HCEC 1CT (cell line): ENCODE measurements around the gene ZNF43.
"Not testable (repeated sequence)": the region's sequence is repeated elsewhere in the genome, so short reads cannot be mapped to it uniquely, and the experiment has no call there.

Experiments
- DNase-seq: peaks from one replicate; pipeline ENCODE4 v3.0.0-alpha.2; 2017

Gene ZNF43

DNA sequence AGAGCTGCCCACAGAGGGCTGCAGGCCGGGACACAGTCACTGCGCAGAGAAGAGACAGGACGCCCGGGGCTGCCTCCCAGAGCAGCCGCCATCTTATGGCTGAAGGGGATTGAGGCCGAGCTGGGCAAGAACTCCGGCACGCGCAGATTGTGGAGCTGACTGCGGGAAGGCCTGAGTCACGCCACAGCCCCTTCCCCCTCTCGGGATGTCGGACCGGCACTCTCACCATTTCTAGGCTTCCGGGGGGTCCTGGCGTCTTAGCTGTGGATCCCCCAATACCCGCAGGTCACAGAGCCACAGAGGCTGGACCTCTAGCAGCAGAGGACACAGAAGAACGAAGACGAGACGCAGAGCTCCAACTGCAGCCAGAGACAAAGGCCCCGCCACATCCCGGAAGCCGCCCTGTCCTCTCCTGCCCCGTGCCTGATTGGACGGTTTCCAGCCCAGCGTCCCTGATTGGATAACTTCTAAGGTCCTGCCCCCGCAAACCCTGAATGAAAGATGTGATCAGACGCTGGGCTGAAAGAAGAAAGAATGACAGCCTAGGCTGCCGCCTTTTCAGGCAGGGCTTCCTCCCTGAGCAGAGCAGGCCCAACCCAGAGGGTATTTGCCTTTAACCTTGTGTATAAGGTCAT lies at the start of gene ZNF43:
Gene ZNF43 (minus strand): TSS at position 373 of the 635 bp plus-strand sequence. CDS start 144 bp downstream, at position 229.
- DNase-seq, result peak; percentile 76

GRCh38 chr19:21885516-21885915 lies 49.5 kb upstream of the ZNF43 start:
- not testable (repeated sequence) for DNase-seq

- DNase-seq, result not testable (repeated sequence)
Measured at GRCh38 chr19:21884786-21885185, 48.8 kb upstream of the ZNF43 start.

DNA sequence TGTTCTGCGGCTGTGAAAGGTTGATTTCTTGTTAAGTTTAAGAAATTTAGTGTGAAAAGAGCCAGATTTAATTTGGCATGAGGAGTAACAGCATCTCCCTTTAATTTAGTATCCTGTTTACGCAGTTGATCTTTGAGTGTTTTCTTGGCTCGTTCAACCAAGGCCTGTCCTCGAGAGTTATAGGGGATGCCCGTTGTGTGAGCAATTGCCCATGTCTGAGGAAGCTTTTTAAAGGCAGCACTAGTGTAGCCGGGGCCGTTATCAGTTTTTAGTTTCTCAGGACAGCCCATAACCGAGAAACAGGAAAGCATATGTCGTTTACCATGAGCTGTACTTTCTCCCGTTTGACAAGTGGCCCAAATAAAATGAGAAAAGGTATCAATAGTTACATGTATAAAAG lies 47.5 kb upstream of the ZNF43 start:
- DNase-seq, result no peak

DNA sequence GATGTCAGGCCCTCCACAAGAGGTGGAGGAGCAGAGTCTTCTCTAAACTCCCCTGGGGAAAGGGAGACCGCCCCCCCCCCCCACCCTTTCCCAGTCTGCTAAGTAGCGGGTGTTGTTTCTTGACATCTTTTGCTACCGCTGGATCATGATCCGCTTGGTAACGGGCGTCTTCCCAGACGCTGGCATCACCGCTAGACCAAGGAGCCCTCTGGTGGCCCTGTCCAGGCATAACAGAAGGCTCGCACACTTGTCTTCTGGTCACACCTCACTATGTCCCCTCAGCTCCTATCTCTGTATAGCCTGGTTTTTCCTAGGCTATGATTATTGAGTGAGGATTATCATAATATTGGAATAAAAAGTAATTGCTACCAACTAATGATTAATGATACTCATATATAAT lies 44.8 kb upstream of the ZNF43 start:
- not testable (repeated sequence) for DNase-seq

DNA sequence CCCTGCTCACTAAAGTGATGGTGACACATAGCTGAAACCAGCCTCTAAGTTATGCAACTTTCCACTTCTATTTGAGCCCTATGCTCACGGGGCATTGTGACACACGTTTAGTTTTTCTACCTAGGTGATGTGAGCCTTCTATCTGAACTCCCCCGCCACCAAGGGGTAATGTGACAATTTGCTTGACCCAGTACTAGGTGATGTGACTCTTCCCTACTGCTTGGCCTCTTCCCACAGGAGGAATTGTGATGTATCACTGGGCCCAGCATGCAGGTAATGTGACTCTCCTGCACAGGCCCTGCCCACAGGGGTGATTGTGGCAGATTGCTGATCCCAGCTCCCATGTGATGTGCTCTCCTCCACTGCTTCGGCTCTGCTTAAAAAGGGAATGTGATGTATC lies 42.7 kb upstream of the ZNF43 start:
- no peak for DNase-seq

- DNase-seq, result no peak
Measured at GRCh38 chr19:21877976-21878375, 42.0 kb upstream of the ZNF43 start.

- DNase-seq, result not testable (repeated sequence)
Measured at GRCh38 chr19:21876608-21877007, 40.6 kb upstream of the ZNF43 start.

DNA sequence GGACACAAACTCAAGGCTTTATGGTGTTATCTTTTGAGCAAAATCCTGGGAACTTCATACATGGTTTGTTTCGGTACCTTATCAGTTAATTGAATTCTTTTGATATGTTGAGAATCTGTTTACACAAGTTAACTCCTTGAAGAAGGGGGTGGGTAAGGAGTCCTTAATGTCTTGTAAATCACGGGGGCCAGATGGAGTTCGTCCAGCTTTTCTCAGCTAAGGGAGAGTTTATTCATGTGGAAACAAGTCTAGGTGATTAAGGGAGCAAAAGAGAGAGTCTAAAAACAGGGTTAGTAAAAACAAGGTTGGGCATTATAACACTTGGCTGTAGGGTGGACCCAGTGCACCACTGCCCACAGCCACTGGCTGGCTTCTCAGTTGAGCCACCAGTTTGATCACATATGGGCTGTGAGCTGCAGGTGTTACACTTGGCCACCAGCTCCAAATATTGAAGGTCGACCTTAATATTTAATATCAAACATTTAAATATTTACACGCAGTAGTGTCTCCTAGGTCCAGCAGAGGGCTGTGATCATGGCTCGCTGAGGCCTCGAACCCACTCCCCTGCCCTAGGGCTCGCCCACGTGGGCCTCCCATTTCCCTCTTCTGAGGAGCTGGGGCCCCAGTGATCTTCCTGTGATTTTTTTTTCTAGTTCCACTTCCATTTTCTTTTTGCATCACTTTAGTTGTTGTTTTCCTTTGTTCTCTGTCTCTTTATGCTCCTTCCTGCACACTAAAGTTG lies 21.0 kb upstream of the ZNF43 start:
- no peak for DNase-seq

- DNase-seq, result peak; percentile 79
Measured at GRCh38 chr19:21851596-21852345, 15.8 kb upstream of the ZNF43 start.

DNA sequence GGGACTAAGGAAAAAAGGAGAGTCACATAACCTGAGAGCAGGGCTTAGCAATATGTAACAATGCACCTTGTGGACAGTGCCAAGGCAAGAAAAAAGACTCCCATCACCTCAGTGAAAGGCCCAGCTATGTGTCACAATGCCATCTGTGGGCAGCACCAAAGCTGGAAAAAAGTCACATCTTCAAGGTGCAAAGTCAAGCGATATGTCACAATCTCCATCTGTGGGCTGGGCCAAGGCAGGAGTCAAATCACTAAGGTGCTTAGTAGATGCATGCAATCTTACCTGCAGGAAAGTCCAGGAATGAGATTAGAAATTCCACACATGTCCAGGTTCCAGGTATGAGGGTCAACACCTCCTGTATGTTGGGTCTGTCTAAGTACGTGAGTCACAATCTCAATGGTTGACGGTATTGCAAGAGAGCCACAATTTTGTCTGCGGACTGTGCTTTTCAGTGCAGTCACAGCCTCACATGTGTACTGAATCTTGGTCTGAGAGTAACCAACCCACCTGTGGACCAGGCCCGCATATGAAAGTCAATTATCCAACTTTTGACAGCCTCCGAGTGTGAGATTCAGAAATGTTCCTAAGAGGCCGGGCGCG lies 14.8 kb upstream of the ZNF43 start:
- no peak for DNase-seq

DNA sequence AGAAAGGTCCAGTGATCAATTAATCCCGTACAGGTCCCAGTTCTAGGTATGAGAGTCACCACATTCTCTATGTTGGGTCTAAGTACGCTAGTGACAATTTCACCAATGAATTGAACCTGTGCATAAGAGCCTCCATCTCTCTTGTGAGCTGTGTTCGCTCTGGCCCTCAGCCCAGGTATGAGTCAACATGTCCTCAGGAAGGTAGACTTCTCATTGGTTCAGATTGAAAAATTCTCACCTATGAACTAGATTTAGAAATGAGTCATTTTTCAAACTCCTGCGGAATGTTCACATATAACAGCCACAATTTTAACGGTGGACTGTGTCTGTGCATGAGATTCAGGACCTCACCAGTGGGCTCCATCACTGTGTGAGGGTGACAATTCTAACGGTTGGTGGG lies 12.7 kb upstream of the ZNF43 start:
- no peak for DNase-seq

DNA sequence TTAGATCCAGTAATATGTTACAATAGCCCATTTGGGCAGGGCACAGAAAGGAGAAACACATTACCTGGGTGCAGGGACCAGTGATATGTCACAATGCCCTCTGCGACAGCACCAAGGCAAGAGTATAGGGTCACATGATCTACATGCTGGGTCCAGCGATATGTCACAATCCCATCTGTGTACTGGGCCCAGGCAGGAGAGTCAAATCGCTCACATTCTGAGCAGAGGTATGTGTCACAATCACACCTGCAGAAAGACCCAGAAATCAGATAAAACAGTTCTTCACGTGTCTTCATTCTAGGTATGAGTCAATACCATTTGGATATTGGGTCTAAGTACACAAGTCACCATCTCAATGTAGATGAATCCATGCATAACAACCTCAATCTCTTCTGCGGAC lies 7.1 kb upstream of the ZNF43 start:
- no peak for DNase-seq

- no peak for DNase-seq
Measured at GRCh38 chr19:21841488-21842097, 5.6 kb upstream of the ZNF43 start.

DNA sequence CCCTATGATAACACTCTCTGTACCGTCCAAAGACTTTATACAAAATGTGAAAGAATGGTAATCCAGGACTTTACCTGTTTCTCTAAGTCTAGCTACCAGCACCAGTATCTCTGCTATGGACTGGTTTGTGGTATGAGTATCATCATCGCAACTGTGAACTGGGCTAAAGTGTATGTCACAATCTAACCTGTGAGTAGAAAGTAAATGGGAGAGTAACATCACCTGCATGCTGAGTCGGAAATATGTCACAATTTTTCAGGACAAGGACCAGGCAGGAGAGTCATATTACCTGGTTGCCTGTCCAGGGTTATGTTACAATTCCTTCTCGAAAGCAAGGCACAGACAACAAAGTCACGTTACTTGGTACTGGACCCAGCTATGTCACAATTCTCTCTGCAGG lies 5.1 kb upstream of the ZNF43 start:
- no peak for DNase-seq

GRCh38 chr19:21839976-21840375 lies 4.0 kb upstream of the ZNF43 start:
- no peak for DNase-seq

DNA sequence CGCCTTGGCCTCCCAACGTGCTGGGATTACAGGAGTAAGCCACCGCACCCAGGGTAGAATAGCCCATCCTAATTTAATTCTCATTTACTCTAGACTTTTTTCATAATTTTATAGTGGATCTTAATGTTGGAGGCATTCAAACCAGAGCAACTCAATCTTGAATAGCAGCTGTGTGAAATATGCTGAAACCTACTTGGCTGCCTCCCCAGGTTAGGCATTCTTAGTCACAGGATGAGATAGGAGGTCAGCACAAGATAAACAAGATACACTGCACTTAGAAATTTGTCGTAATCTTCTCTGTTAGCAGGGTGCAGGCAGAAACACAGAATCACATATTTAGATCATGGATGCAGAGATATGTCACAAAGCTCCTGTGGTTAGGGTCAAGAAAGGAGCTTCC lies 2.7 kb upstream of the ZNF43 start:
- no peak for DNase-seq

DNA sequence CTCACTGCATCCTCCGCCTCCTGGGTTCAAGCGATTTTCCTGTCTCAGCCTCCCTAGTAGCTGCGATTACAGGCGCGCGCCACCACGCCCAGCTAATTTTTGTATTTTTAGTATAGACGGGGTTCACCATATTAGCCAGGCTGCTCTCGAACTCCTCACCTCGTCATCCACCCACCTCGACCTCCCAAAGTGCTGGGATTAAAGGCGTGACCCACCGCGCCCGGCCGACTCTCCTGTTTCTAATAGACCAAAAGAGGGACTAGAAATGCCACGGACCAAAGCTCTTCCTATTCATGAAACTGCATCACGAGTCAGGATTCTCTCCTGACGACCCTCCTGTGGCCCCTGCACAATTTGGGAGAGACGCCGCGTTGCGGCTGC lies 563 bp downstream of the ZNF43 start:
- no peak for DNase-seq

DNA sequence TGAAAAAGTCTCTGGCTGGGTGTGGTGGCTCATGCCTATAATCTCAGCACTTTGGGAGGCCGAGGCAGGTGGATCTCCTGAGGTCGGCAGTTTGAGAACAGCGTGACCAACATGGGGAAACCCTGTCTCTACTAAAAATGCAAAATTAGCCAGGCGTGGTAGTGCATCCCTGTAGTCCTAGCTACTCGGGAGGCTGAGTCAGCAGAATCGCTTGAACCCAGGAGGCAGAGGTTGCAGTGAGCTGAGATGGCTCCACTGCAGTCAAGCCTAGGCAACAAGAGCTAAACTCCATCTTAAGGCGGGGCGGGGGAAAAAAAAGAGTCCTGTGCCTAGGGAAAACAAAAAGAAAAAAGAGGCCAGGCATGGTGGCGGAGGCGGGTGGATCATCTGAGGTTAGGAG lies 2.2 kb downstream of the ZNF43 start:
- DNase-seq, result no peak

DNA sequence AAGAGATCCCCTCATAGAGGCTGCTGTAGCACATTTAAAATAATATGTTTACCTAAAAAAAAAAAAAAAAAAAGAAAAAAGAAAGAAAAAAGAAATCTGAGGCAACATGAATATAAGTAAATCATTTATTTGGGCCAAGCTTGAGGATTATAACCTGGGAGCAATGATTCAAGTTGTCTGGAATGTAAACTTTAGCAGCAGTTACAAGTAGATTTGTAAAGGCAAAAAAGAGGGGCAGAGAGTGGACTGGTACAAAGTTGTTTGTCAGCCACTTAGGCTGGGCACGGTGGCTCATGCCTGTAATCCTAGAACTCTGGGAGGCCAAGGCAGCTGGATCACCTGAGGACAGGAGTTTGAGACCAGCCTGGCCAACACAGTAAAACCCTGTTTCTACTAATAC lies 11.3 kb downstream of the ZNF43 start:
- no peak for DNase-seq

DNA sequence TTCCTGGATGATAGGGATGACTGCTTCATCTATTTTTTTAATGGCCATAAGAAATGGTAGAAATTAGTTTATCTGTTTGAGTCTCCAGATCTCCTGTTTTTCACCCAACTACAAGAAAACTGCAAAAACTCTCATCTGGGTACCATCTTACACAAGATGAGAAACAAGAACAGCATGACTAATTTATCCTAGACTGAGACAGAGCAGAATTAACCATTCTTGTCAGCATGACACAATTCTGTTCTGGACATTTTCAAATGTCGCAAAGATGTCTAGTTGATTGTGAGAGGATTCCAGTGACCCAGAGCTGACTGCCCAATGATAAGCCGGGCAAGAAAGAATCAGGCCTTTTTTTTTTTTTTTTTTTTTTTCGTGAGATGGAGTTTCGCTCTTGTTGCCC lies 12.8 kb downstream of the ZNF43 start:
- no peak for DNase-seq

DNA sequence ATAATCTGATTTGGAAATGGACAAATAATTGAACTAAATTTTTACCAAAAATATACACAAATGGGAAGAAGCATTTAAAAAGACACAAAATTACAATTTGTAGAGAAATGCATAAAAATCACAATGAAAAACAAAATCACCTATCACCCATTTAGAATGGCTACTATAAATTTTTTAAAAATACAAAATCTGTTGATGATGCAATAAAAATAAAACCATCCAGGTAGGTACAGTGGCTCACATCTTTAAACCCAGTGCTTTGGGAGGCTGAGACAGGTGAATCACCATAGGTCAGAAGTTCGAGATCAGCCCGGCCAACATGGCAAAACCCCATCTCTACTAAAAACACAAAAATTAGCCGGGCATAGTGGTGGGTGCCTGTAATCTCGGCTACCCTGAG lies 23.5 kb downstream of the ZNF43 start:
- DNase-seq, result no peak

DNA sequence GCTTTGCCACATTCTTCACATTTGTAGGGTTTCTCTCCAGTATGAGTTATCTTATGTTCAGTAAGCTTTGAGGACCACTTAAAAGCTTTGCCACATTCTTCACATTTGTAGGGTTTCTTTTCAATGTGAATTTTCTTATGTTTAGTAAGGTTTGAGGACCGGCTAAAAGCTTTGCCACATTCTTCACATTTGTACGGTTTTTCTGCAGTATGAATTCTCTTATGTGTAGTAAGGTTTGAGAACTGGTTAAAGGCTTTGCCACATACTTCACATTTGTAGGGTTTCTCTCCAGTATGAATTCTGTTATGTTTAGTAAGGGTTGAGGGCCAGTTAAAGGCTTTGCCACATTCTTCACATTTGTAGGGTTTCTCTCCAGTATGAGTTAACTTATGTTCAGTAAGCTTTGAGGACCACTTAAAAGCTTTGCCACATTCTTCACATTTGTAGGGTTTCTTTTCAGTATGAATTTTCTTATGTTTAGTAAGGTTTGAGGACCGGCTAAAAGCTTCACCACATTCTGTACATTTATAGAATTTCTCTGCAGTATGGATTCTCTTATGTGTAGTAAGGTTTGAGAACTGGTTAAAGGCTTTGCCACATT lies 27.5 kb downstream of the ZNF43 start:
- not testable (repeated sequence) for DNase-seq
